Measurements from ENCODE around the gene UGT1A7.
"Not testable (repeated sequence)": the region's sequence is repeated elsewhere in the genome, so short reads cannot be mapped to it uniquely, and the experiment has no call there.

UGT1A7 gene

GRCh38 chr2:233712611-233713261 is 31.0 kb downstream of the UGT1A7 start, which contains the start of gene UGT1A5:
Gene UGT1A5, plus strand, starts transcription at chr2:233712907. Its CDS starts 85 bp downstream, at chr2:233712992.
- no peak for DNase-seq (ENCODE audit: low read depth in 2 of 2)

GRCh38 chr2:233713262-233713615 is 31.5 kb downstream of the UGT1A7 start:
- DNase-seq (ENCODE audit: low read depth in 2 of 2): no peak

- DNase-seq (ENCODE audit: low read depth in 2 of 2): no peak
These were observed 32.4 kb downstream of the UGT1A7 start for GRCh38 chr2:233714121-233714520.

- DNase-seq (ENCODE audit: low read depth in 2 of 2): no peak
These were observed 36.9 kb downstream of the UGT1A7 start, which contains the start of gene UGT1A4 for GRCh38 chr2:233718552-233718951. Gene UGT1A4, plus strand, starts transcription at chr2:233718736. Its CDS starts 85 bp downstream, at chr2:233718821.

GRCh38 chr2:233728723-233729301 is 47.1 kb downstream of the UGT1A7 start, which contains the start of gene UGT1A3:
Gene UGT1A3, plus strand, starts transcription at chr2:233729042. Its CDS starts 85 bp downstream, at chr2:233729127.
- DNase-seq (ENCODE audit: low read depth in 2 of 2): no peak

GRCh38 chr2:233736868-233737653 is 55.4 kb downstream of the UGT1A7 start:
- DNase-seq (ENCODE audit: low read depth in 2 of 2): not testable (repeated sequence)

GRCh38 chr2:233740870-233741269 is 59.2 kb downstream of the UGT1A7 start:
- DNase-seq (ENCODE audit: low read depth in 2 of 2): no peak

- DNase-seq (ENCODE audit: low read depth in 2 of 2): no peak
These were observed 62.0 kb downstream of the UGT1A7 start for GRCh38 chr2:233743464-233744259.

- DNase-seq (ENCODE audit: low read depth in 2 of 2): no peak
These were observed 63.5 kb downstream of the UGT1A7 start for GRCh38 chr2:233745073-233745755.

- DNase-seq (ENCODE audit: low read depth in 2 of 2): not testable (repeated sequence)
These were observed 64.1 kb downstream of the UGT1A7 start for GRCh38 chr2:233745838-233746237.

- DNase-seq (ENCODE audit: low read depth in 2 of 2): no peak
These were observed 65.0 kb downstream of the UGT1A7 start for GRCh38 chr2:233746475-233747282.

- DNase-seq (ENCODE audit: low read depth in 2 of 2): no peak
These were observed 65.5 kb downstream of the UGT1A7 start for GRCh38 chr2:233747283-233747544.

- not testable (repeated sequence) for DNase-seq (ENCODE audit: low read depth in 2 of 2)
These were observed 69.0 kb downstream of the UGT1A7 start for GRCh38 chr2:233750689-233751088.

- DNase-seq (ENCODE audit: low read depth in 2 of 2): not testable (repeated sequence)
These were observed 69.7 kb downstream of the UGT1A7 start for GRCh38 chr2:233751212-233752009.

GRCh38 chr2:233754872-233755611 is 73.3 kb downstream of the UGT1A7 start:
- no peak for DNase-seq (ENCODE audit: low read depth in 2 of 2)

GRCh38 chr2:233756429-233757081 is 74.9 kb downstream of the UGT1A7 start:
- DNase-seq (ENCODE audit: low read depth in 2 of 2): no peak

GRCh38 chr2:233758141-233758540 is 76.4 kb downstream of the UGT1A7 start:
- DNase-seq (ENCODE audit: low read depth in 2 of 2): no peak

- DNase-seq (ENCODE audit: low read depth in 2 of 2): no peak
These were observed 77.1 kb downstream of the UGT1A7 start for GRCh38 chr2:233758849-233759248.
